DOHH2 (cell line): ENCODE measurements around the gene MIF.

Source experiments
- EZH2phosphoT487 ChIP-seq: fragments of 200-600 bp; sonication (generic); IDR thresholded peaks from 2 replicates; pipeline ENCODE4 v1.6.1; 2017; ENCODE audit warnings: borderline replicate concordance, mild to moderate bottlenecking, antibody characterized with exemption, low read length, moderate library complexity, mixed read lengths
- TF ChIP-seq, protein P1 (sequence below): fragments of 200-600 bp; sonication (generic); IDR thresholded peaks from one replicate; pipeline ENCODE4 v1.5.1; 2014; ENCODE audit warnings: antibody characterized with exemption, mild to moderate bottlenecking, low read depth, low read length; ENCODE audit not compliant: poor library complexity, severe bottlenecking

- TF ChIP-seq, protein P1, sequence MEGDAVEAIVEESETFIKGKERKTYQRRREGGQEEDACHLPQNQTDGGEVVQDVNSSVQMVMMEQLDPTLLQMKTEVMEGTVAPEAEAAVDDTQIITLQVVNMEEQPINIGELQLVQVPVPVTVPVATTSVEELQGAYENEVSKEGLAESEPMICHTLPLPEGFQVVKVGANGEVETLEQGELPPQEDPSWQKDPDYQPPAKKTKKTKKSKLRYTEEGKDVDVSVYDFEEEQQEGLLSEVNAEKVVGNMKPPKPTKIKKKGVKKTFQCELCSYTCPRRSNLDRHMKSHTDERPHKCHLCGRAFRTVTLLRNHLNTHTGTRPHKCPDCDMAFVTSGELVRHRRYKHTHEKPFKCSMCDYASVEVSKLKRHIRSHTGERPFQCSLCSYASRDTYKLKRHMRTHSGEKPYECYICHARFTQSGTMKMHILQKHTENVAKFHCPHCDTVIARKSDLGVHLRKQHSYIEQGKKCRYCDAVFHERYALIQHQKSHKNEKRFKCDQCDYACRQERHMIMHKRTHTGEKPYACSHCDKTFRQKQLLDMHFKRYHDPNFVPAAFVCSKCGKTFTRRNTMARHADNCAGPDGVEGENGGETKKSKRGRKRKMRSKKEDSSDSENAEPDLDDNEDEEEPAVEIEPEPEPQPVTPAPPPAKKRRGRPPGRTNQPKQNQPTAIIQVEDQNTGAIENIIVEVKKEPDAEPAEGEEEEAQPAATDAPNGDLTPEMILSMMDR = no peak
- TF ChIP-seq EZH2phosphoT487 = no peak
These were observed 19.6 kb downstream of the MIF start for GRCh38 chr22:23913661-23914353.
